Hematopoietic multipotent progenitor cell treated with erythropoietin and hydrocortisone succinate and interleukin-3 and kit ligand, for 4 days (in vitro differentiated cells): ENCODE data around the gene MDFI.
"Not testable (repeated sequence)": the region's sequence is repeated elsewhere in the genome, so short reads cannot be mapped to it uniquely, and the experiment has no call there.

ENCODE experiments used
- DNase-seq: peaks from one replicate; pipeline ENCODE4 v3.0.0-alpha.2; 2015

The MDFI gene

GRCh38 chr6:41602864-41603608 is 35.2 kb upstream of the MDFI start:
- peak; percentile 93 for DNase-seq

GRCh38 chr6:41604006-41604405 is 34.3 kb upstream of the MDFI start:
- DNase-seq = no peak

- DNase-seq = no peak
These were observed 32.6 kb upstream of the MDFI start for GRCh38 chr6:41605649-41606048.

GRCh38 chr6:41607036-41607435 is 31.2 kb upstream of the MDFI start:
- no peak for DNase-seq

GRCh38 chr6:41607736-41608135 is 30.5 kb upstream of the MDFI start:
- no peak for DNase-seq

- no peak for DNase-seq
These were observed 29.7 kb upstream of the MDFI start for GRCh38 chr6:41608443-41609151.

GRCh38 chr6:41614715-41615114 is 23.6 kb upstream of the MDFI start:
- DNase-seq = no peak

- no peak for DNase-seq
These were observed 23.0 kb upstream of the MDFI start for GRCh38 chr6:41615311-41615710.

GRCh38 chr6:41618598-41618997 is 19.7 kb upstream of the MDFI start:
- DNase-seq = no peak

- not testable (repeated sequence) for DNase-seq
These were observed 19.1 kb upstream of the MDFI start for GRCh38 chr6:41619193-41619592.

GRCh38 chr6:41621367-41621766 is 16.9 kb upstream of the MDFI start:
- no peak for DNase-seq

- no peak for DNase-seq
These were observed 16.5 kb upstream of the MDFI start for GRCh38 chr6:41621802-41622201.

- no peak for DNase-seq
These were observed 15.9 kb upstream of the MDFI start for GRCh38 chr6:41622206-41622988.

GRCh38 chr6:41623330-41623729 is 14.9 kb upstream of the MDFI start:
- DNase-seq = no peak

- no peak for DNase-seq
These were observed 13.5 kb upstream of the MDFI start for GRCh38 chr6:41624621-41625380.

GRCh38 chr6:41625442-41625841 is 12.8 kb upstream of the MDFI start:
- peak; percentile 41 for DNase-seq

GRCh38 chr6:41626022-41626421 is 12.2 kb upstream of the MDFI start:
- DNase-seq = no peak

- peak; percentile 44 for DNase-seq
These were observed 11.4 kb upstream of the MDFI start for GRCh38 chr6:41626917-41627316.

- DNase-seq = no peak
These were observed 9.1 kb upstream of the MDFI start for GRCh38 chr6:41629128-41629527.

- no peak for DNase-seq
These were observed 8.2 kb upstream of the MDFI start for GRCh38 chr6:41630069-41630468.

GRCh38 chr6:41630946-41631345 is 7.3 kb upstream of the MDFI start:
- no peak for DNase-seq

GRCh38 chr6:41633056-41633634 is 5.1 kb upstream of the MDFI start:
- DNase-seq = no peak

GRCh38 chr6:41634657-41635056 is 3.6 kb upstream of the MDFI start:
- peak; percentile 51 for DNase-seq
